ENCODE results near the gene LETM1. TPM values are rescaled to one million over a fixed set of nuclear protein-coding genes. Genes with fewer than 3 reads are reported as not detected.

Gene LETM1
- total and polyA plus RNA-seq, 2 of the 13 experiments (the other 11 are each of a cell fraction or from before 2014, with no cell fraction given), result 9.7 to 41.6 TPM

- TF ChIP-seq PREB (CRISPR knock-in tag; IDR thresholded peaks at IDR 0.05), result no peak
- TF ChIP-seq MED1 (CRISPR knock-in tag; IDR thresholded peaks at IDR 0.05), result 0 out of 2 replicates have a peak, but pooled peaks have one; percentile 32
- no peak for TF ChIP-seq ZNF704 (CRISPR knock-in tag; IDR thresholded peaks at IDR 0.05; ENCODE audit: borderline replicate concordance)
- TF ChIP-seq, protein P1, sequence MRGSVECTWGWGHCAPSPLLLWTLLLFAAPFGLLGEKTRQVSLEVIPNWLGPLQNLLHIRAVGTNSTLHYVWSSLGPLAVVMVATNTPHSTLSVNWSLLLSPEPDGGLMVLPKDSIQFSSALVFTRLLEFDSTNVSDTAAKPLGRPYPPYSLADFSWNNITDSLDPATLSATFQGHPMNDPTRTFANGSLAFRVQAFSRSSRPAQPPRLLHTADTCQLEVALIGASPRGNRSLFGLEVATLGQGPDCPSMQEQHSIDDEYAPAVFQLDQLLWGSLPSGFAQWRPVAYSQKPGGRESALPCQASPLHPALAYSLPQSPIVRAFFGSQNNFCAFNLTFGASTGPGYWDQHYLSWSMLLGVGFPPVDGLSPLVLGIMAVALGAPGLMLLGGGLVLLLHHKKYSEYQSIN (CRISPR knock-in tag; IDR thresholded peaks at IDR 0.05; ENCODE audit: borderline replicate concordance), result no peak
- no peak for TF ChIP-seq HOXD1 (CRISPR knock-in tag; IDR thresholded peaks at IDR 0.05)
- peak; percentile 40; the same call in 1 of the 2 replicates for TF ChIP-seq BRD4 (CRISPR knock-in tag; IDR thresholded peaks at IDR 0.05)
- TF ChIP-seq GTF3A (CRISPR knock-in tag; conservative IDR thresholded peaks at IDR 0.05), result no peak
- TF ChIP-seq, protein P2, sequence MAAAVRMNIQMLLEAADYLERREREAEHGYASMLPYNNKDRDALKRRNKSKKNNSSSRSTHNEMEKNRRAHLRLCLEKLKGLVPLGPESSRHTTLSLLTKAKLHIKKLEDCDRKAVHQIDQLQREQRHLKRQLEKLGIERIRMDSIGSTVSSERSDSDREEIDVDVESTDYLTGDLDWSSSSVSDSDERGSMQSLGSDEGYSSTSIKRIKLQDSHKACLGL (CRISPR knock-in tag; IDR thresholded peaks at IDR 0.05), result no peak
- no peak for TF ChIP-seq ZNF580 (CRISPR knock-in tag; IDR thresholded peaks at IDR 0.05; ENCODE audit: borderline replicate concordance, low read depth)
- TF ChIP-seq ZNF747 (CRISPR knock-in tag; IDR thresholded peaks at IDR 0.05; ENCODE audit: borderline replicate concordance), result no peak
- no peak for TF ChIP-seq ZNF782 (CRISPR knock-in tag; IDR thresholded peaks at IDR 0.05; ENCODE audit: borderline replicate concordance)
- TF ChIP-seq ZFYVE20 (CRISPR knock-in tag; IDR thresholded peaks at IDR 0.05; ENCODE audit: borderline replicate concordance, low read depth), result no peak
- 0 out of 2 replicates have a peak, but pooled peaks have one; percentile 28 for TF ChIP-seq SRY (CRISPR knock-in tag; IDR thresholded peaks at IDR 0.05)
- no peak for TF ChIP-seq FLYWCH1 (CRISPR knock-in tag; IDR thresholded peaks at IDR 0.05)
- no peak for TF ChIP-seq NFE2L1 (CRISPR knock-in tag; IDR thresholded peaks at IDR 0.05; ENCODE audit: borderline replicate concordance)
- TF ChIP-seq HHEX (CRISPR knock-in tag; IDR thresholded peaks at IDR 0.05), result no peak
- TF ChIP-seq ZNF556 (CRISPR knock-in tag; IDR thresholded peaks at IDR 0.05; ENCODE audit: borderline replicate concordance), result no peak
- TF ChIP-seq MTF1 (CRISPR knock-in tag; IDR thresholded peaks at IDR 0.05), result no peak
- no peak for TF ChIP-seq FOXP4 (CRISPR knock-in tag; IDR thresholded peaks at IDR 0.05)
- TF ChIP-seq E2F2 (CRISPR knock-in tag; IDR thresholded peaks at IDR 0.05; ENCODE audit: borderline replicate concordance), result no peak
- 0 out of 2 replicates have a peak, but pooled peaks have one; percentile 25 for TF ChIP-seq ZIK1 (CRISPR knock-in tag; IDR thresholded peaks at IDR 0.05; ENCODE audit: borderline replicate concordance, low read depth)
- TF ChIP-seq FOXM1 (CRISPR knock-in tag; IDR thresholded peaks at IDR 0.05), result no peak
Observed at GRCh38 chr4:1778642-1779392, 77.1 kb downstream of the LETM1 start (continued).
